ENCODE data around the gene LBX2.
"Not testable (repeated sequence)": the region's sequence is repeated elsewhere in the genome, so short reads cannot be mapped to it uniquely, and the experiment has no call there.

LBX2 gene

GRCh38 chr2:74481961-74482800, 17.2 kb downstream of the LBX2 start:
- no peak for DNase-seq

GRCh38 chr2:74481431-74481830, 18.0 kb downstream of the LBX2 start:
- no peak for DNase-seq

GRCh38 chr2:74474899-74475298, 24.5 kb downstream of the LBX2 start:
- DNase-seq, result no peak

DNA sequence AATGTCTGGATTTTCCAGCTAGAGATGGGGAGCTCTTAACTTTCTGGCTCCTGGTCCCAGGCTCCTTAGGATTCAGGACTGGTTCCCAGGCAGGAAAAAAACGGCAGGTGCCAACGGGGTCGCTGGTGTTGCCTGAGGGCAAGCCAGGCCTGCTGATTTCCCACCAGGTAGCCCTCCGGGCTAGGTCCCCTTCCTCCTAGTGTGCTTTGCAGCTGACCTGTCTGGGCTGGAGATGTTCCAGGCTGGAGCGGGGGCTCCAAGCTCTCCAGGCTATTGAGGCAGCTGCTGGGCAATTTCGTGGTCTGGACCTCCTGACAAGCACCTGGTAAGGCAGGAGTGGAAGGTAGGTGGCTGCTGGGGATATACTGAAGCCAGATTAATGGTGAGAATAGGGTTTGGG, 24.9 kb downstream of the LBX2 start:
- DNase-seq, result no peak

GRCh38 chr2:74472945-74473258, 26.5 kb downstream of the LBX2 start:
- no peak for DNase-seq

DNA sequence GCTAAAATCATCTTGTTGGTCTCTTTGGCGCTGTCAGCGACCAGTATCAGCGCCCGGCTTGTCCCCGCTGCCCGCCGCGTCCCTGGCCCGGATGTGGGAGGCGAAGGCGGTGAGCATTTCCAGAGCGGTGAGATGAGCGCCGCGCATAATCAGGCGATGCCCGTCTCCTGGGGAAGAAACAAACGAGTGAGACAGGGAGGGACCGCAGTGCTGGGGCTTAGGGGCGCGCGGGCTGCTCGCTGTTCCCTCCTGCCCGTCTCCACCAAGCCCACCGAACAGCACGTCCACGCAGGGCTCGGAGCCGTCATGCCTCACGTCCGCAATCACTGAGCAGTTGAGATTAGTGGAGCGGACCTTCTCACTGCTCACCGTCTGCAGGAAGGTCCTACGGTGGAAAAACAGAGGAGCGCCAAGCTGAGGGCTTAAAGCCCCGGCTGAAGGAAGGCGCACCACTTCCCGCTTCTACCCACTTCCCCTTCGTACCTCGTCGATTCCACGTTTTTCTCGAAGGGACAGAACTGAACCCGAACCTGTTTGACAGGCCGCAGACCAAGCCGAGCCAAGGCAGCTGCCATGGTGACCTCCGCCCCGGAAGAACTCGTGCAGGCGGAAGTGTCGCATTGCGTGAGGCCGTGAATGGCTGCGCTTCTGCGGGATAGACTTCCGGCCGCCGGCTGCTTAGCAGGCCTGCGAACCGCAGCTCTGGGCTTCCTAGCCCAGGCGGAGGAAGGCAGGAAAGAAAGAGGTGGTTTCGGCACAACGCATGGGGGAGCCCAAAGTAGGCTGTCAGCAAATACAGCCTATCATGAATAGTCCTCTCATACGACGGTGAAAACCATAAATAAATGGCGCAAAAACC, 27.1 kb downstream of the LBX2 start, which contains the start of gene MRPL53:
Gene MRPL53 (minus strand): TSS at position 595 of the 859 bp plus-strand sequence. CDS start 20 bp downstream, at position 575.
- DNase-seq, result peak; percentile 86

DNA sequence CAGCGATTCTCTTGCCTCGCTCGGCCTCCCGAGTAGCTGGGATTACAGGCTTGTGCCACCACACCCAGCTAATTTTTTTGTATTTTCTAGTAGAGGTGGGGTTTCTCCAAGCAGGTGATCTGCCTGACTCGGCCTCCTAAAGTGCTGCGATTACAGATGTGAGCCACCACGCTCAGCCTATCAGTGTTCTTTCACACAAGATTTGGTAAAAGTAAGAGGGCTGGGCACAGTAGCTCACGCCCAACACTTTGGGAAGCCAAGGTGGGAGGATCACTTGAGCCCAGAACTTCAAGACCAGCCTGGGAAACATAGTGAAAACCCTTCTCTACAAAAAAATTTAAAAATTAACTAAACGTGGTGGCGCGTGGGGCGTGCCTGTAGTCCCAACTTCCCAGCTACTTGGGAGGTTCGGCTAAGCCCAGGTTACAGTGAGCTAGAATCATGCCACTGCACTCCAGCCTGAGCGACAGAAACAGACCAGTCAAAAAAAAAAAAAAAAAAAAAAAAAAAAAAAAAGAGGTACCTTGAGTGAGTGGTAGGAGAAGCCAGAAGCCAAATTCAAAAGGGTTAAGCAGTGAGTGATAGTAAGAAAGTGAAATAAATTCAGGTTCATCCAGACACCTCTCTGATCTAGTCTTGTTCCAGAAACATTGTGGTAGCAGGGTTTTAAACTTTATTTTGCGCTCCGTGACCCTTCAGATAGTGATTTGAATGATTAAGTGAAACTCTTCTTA, 27.9 kb downstream of the LBX2 start:
- no peak for DNase-seq

DNA sequence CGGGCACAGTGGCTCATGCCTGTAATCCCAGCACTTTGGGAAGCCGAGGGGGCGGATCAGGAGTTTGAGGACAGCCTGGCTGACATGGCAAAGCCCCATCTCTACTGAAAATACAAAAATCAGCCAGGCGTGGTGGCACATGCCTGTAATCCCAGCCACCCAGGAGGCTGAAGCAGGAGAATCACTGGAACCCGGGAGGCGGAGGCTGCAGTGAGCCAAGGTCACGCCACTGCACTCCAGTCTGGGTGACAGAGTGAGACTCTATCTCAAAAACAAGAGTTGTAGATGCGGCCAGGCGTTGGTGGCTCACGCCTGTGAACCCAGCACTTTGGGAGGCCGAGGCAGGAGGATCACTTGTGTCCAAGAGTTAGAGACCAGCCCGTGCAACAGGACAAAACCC, 28.7 kb downstream of the LBX2 start:
- DNase-seq, result not testable (repeated sequence)

DNA sequence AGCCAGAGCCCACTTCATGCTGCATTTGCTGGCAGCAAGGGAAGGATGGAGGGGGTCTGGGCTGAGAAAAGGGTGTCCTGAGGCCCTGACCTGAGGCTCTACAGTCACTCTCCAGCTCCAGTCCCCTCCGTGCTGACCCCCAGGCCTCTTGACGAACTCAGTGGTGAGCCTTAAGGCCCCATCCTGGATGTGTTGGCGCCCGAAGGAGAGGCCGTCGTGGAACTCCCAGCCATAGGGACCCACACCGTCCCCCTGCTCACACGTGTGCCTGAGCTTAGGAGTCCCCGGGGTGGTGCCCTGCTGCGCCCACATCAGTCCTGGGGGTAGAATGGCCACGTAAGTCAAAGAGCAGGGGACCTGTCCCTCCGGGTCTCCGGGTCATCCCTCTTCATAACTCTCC, 35.0 kb downstream of the LBX2 start:
- DNase-seq, result no peak

GRCh38 chr2:74462786-74463105, 36.7 kb downstream of the LBX2 start:
- no peak for DNase-seq

- DNase-seq, result no peak
These were observed 37.2 kb downstream of the LBX2 start for GRCh38 chr2:74462054-74462785.

DNA sequence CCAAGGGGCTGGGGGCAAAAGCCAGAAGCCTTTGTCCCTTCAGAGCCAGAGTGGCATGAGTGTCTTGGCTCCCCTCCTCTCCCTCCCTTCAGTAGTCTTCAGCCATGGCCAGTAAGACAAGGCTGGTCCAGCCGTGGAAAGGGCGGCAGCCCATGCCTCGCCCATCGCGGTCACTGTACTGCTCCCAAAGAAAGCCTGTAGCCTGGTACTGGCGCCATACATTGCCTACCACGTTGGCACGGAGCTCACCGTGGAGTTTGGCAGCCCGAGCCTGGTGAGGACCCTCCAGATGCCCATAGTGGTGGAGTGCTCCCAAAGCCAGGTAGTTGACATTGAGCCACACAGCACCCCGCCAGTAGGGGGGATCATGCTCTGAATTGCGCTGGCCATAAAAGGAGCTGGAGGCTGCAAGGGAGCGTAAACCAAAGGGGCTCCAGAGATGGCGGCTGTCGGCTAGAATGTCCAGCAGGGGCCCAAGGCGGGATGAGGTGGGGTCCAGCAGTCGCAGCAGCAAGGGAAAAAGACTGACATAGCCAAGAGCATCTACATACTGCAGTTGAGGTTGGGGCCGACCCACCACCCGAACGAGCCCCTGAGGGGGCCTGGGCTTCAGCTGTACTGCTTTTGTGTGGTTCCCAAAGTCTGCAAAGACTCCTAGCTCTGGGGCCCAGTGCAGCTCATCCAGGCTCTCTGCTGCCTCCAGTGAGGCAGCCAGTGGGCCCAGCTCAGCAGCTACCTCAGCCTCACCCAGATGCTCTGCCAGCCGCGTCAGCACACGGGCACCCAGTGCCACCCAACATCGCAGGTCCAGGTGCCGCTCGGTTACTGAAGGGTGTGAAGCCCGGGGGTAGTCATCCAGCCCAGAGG, 38.0 kb downstream of the LBX2 start:
- no peak for DNase-seq

DNA sequence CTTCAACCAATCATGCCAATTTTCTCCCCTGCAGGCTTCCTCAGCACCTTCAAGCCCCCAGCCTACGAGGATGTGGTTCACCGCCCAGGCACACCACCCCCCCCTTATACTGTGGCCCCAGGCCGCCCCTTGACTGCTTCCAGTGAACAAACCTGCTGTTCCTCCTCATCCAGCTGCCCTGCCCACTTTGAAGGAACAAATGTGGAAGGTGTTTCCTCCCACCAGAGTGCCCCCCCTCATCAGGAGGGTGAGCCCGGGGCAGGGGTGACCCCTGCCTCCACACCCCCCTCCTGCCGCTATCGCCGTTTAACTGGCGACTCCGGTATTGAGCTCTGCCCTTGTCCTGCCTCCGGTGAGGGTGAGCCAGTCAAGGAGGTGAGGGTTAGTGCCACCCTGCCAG, 39.2 kb downstream of the LBX2 start:
- not testable (repeated sequence) for DNase-seq

- not testable (repeated sequence) for DNase-seq
These were observed 39.8 kb downstream of the LBX2 start for GRCh38 chr2:74459503-74460118.

DNA sequence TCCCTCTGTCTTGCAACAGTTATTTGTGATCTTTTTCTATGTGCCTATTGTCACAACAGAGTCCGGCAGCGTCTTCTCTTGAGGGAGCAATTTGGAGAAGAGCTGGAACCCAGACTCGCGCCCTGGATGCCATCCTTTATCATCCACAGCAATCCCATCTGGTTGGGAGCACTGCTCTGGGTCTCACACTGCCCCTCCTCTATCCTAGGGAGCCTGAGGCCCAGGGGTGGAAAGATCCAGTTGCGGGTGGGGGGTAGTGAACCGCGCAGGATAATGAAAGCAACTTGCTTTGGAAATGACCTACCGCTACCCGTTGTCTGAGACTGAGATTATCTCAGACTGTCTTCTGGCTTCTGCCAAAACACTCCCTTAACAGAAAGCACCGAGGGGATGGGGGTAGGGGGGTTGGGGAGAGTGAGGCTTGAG, 40.5 kb downstream of the LBX2 start:
- no peak for DNase-seq

DNA sequence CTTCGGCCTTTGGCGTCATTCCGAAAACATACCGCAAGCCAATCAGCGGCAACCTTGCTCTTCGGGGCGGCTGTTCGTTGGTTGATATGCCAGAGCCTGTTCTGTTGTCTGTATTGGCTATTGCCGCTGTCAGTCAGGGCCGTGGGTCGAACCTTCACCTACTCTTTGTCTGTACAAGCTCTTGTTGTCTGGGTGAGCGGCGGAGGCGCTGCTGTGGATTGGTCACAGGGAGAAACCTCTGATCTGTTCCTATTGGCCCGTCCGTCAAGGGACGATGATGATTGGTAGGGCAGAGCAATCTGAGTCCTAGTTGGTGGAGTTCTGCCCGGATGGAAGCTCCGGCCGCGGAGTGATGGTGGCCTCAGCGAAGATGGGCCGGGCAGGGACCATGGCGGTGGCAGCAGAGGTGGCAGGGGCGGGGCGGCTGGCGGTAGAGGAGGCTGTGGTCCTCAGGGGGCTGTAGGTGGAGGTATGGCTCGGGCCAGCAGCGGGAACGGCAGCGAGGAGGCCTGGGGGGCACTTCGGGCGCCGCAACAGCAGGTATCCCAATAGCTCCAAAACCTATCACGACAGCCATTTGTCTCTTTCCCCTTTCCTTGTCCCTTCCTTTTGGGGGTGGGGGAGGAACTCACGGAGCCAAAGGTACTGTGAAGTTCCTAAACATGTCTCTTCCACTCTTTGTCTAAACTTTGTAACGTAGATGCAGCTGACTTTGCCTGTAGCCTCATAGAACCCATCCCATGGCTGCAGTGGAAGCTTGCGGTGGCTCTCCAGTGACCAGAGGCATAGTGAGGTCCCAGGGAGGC, 41.1 kb downstream of the LBX2 start, which contains the start of gene WBP1:
Gene WBP1 (plus strand): TSS at position 307 of the 806 bp plus-strand sequence. CDS start 165 bp downstream, at position 472.
- DNase-seq, result peak; percentile 99

DNA sequence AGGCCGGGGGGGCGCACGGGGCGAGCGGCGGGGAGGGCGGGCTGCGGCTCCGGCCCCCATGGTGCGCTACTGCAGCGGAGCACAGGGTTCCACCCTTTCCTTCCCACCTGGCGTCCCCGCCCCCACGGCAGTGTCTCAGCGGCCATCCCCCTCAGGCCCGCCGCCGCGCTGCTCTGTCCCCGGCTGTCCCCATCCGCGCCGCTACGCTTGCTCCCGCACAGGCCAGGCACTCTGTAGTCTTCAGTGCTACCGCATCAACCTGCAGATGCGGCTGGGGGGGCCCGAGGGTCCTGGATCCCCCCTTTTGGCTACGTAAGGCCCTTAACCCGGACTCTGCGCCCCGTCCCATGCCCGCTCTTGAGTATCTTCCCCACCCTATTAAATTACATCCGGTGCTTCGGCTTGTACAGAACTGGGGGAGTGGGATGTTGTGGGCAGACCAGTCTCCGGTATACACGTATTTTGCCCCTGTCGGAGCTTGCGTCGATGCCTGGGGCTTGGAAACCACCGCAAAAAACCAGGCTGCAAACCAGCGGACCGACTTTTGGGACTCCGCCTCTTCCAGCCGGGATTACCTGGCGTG, 41.8 kb downstream of the LBX2 start:
- DNase-seq, result peak; percentile 58

DNA sequence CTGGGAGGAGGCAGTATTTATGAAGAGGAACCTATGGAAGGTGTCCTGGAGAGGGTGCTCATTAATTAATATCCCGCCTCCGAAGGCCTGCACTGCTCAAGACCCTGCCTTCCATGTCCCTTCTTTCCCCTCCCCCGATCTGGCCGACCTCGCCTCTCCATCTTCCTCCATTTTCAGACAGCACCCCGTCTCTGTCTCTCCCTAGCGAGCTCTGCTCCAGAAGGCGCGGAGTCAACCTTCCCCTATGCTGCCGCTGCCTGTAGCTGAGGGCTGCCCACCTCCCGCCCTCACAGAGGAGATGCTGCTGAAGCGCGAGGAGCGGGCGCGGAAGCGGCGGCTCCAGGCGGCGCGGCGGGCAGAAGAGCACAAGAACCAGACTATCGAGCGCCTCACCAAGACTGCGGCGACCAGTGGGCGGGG, 42.3 kb downstream of the LBX2 start:
- DNase-seq, result no peak

DNA sequence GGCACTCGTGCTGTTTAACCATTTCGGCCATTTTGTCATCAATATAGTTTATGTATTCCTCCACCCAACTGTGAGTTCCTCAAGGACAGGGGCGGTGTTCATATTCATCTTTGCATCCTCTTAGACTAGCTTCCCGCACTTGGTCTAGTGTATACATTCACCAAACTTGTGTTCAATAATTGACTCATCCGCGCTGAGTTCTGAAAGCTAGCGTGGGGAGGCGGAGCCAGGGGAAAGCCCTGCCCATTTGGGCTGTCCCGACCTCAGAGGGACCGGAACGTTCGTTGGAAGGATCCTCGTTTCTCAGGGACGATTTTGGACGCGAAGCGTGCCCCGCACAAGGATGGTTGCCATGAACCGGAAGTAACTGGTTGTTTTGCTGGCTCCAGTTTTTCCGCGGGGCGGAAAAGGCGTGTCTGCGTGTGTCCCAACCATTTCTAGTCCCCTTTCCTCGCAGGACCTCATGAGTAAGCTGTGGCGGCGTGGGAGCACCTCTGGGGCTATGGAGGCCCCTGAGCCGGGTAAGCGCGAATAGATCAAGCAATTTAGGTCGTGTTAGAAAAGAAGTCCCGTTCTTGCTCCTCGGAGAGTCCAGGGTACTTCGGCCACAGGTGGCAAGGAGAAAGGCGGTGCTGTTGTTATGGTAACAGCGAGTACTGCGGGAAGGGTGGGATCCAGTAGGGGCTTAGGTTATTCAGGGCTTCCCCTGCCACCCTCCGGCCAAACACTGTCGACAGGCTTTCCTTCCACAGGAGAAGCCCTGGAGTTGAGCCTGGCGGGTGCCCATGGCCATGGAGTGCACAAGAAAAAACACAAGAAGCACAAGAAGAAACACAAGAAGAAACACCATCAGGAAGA, 44.5 kb downstream of the LBX2 start, which contains the start of gene INO80B:
Gene INO80B (plus strand): TSS at position 434 of the 858 bp plus-strand sequence. CDS start 30 bp downstream, at position 464.
- DNase-seq, result peak; percentile 89
